AG04450 (cell line): ENCODE data around the gene PRL. TPM values are rescaled to one million over a fixed set of nuclear protein-coding genes. Genes with fewer than 3 reads are reported as not detected.

Experiments used
- CTCF ChIA-PET: fragments of 300-600, 350-600 bp; formaldehyde crosslinking; extraction: SDS; loops from one replicate; lab custom pipeline; 2022; ENCODE audit warnings: antibody characterized with exemption, inconsistent platforms; lab: Charles Lee
- POLR2A ChIA-PET: fragments of 350-600 bp; formaldehyde crosslinking; extraction: SDS; loops from one replicate; lab custom pipeline; 2021; ENCODE audit warnings: antibody characterized with exemption, inconsistent platforms; lab: Yijun Ruan, JAX
- DNase-seq: peaks from one replicate; pipeline ENCODE4 v3.0.0-alpha.2; 2011; ENCODE audit warnings: low read depth, low spot score
- H3K27ac ChIP-seq: one replicate; pipeline ENCODE4 v1.5.1; 2012; ENCODE audit warnings: low read depth, low read length, control low read depth
- H3K27me3 ChIP-seq: one replicate; pipeline ENCODE4 v1.6.0; 2012; ENCODE audit warnings: low read length; ENCODE audit not compliant: control insufficient read depth, insufficient read depth
- H3K4me3 ChIP-seq: 2 replicates; pipeline ENCODE4 v1.5.1; 2011; ENCODE audit warnings: mild to moderate bottlenecking, low read depth, low read length, control low read depth
- H3K9me3 ChIP-seq: 2 replicates; pipeline ENCODE4 v1.5.1; 2012; ENCODE audit warnings: low read length; ENCODE audit not compliant: control insufficient read depth, insufficient read depth
- polyA plus RNA-seq: library from polyadenylated mRNA; depleted of rRNA; stranded (reverse); fragments of >200 nt; gene quantifications from 2 replicates; pipeline ENCODE4 v1.2.3, GENCODE V29; 2011
- TF ChIP-seq, protein P1 (sequence below): IDR thresholded peaks from 2 replicates; pipeline ENCODE4 v1.5.1; 2011; ENCODE audit warnings: low read depth, low read length, control low read depth, inconsistent platforms

PRL gene
- polyA plus RNA-seq, 1 experiment = not detected

GRCh38 chr6:22298475-22298890 lies 1.6 kb upstream of the PRL start:
- no peak for DNase-seq
- no peak overlapping the region for H3K27ac ChIP-seq
- POLR2A ChIA-PET = no interaction called here
- TF ChIP-seq, protein P1, sequence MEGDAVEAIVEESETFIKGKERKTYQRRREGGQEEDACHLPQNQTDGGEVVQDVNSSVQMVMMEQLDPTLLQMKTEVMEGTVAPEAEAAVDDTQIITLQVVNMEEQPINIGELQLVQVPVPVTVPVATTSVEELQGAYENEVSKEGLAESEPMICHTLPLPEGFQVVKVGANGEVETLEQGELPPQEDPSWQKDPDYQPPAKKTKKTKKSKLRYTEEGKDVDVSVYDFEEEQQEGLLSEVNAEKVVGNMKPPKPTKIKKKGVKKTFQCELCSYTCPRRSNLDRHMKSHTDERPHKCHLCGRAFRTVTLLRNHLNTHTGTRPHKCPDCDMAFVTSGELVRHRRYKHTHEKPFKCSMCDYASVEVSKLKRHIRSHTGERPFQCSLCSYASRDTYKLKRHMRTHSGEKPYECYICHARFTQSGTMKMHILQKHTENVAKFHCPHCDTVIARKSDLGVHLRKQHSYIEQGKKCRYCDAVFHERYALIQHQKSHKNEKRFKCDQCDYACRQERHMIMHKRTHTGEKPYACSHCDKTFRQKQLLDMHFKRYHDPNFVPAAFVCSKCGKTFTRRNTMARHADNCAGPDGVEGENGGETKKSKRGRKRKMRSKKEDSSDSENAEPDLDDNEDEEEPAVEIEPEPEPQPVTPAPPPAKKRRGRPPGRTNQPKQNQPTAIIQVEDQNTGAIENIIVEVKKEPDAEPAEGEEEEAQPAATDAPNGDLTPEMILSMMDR = no peak
- no peak overlapping the region for H3K4me3 ChIP-seq
- CTCF ChIA-PET = no interaction called here
- no peaks in the 10 kb centered on the region for H3K27me3 ChIP-seq
- no peaks in the 10 kb centered on the region; the same call in 1 of the 2 replicates for H3K9me3 ChIP-seq

DNA sequence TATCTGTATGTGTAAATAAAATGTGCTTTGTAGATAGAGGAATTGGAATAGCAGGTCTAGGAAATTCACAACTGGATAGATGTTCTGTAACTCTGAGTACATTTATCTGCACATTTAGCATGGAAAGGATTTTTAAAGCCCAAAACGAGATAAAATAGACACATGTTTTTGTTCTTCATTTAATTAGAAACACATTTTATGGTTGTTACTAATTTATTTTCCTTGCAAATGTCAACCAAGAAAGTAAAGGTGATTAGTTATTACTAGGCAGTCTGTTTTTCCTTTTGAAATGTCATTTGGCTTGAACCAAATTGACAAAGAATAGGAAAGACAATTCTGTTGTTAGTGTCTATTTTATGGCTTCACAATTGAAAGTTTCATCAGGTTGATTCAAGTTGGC lies 769 bp downstream of the PRL start:
- no peak overlapping the region for H3K4me3 ChIP-seq
- H3K27me3 ChIP-seq = no peaks in the 10 kb centered on the region
- ChIA-PET CTCF (no interaction called here), POLR2A (no interaction called here)
- no peak for DNase-seq
- TF ChIP-seq, protein P1 = no peak
- no peak overlapping the region for H3K27ac ChIP-seq
- H3K9me3 ChIP-seq = no peaks in the 10 kb centered on the region; the same call in 1 of the 2 replicates

DNA sequence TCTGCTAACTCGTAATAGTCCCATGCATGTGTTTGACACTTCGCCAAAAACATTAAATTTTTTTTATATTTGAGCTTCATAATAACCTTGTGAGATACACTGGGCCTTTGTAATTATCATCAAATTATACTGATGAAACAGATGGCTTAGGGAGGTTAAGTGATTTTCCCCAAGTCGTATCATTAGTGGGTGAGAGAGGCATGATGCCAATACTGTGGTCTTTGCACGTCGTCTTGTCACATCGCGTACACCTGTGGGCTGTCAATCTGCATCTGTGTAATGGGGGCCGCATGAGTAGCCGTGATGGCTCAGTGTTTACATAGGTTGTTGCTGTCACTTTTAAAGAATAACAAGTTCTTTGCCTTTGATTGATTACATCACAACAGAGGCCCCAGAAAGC lies 1.7 kb downstream of the PRL start:
- TF ChIP-seq, protein P1 = no peak
- H3K27me3 ChIP-seq = no peaks in the 10 kb centered on the region
- no peak for DNase-seq
- POLR2A ChIA-PET = interaction anchor here (0.6 kb wide), 1 partner anchor 707 kb away, joined by 8 read pairs; no protein-coding TSS in a partner anchor
- H3K27ac ChIP-seq = no peak overlapping the region
- no peak overlapping the region for H3K4me3 ChIP-seq
- H3K9me3 ChIP-seq = no peaks in the 10 kb centered on the region; the same call in 1 of the 2 replicates
- CTCF ChIA-PET = no interaction called here

- H3K4me3 ChIP-seq = no peak overlapping the region
- no peaks in the 10 kb centered on the region; the same call in 1 of the 2 replicates for H3K9me3 ChIP-seq
- POLR2A ChIA-PET = no interaction called here
- H3K27ac ChIP-seq = no peak overlapping the region
- no peaks in the 10 kb centered on the region for H3K27me3 ChIP-seq
- TF ChIP-seq, protein P1 = no peak
- CTCF ChIA-PET = no interaction called here
- DNase-seq = no peak
Observed at GRCh38 chr6:22294301-22294700, 2.5 kb downstream of the PRL start.

DNA sequence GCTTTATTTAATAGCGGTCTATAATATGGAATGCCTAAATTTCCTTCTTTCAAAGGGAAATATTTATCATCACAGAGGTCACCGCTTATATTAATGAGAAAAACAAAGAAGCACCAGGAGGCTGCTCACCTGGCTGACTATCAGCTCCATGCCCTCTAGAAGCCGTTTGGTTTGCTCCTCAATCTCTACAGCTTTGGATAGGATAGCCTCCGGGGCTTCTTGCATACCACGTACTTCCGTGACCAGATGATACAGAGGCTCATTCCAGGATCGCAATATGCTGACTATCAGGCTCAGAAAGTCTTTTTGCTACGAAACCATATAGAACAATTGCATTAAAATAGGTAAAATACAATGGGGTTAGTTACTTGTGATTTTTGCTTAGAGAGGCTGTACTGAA lies 6.8 kb downstream of the PRL start:
- CTCF ChIA-PET = no interaction called here
- DNase-seq = no peak
- Histone ChIP-seq H3K9me3 (no peaks in the 10 kb centered on the region; the same call in 1 of the 2 replicates), H3K4me3 (no peak overlapping the region), H3K27me3 (no peaks in the 10 kb centered on the region), H3K27ac (no peak overlapping the region)
- TF ChIP-seq, protein P1 = no peak
- POLR2A ChIA-PET = no interaction called here
